A549 (cell line): ENCODE measurements around the gene LRRC37A3. TPM values are rescaled to one million over a fixed set of nuclear protein-coding genes. Genes with fewer than 3 reads are reported as not detected.
"Not testable (repeated sequence)": the region's sequence is repeated elsewhere in the genome, so short reads cannot be mapped to it uniquely, and the experiment has no call there.

Experiments used
- ATAC-seq, 2 experiments: fragments of 200-7000 bp in 1 of 2; fragments of >200 bp in 1 of 2; cut with Nextera tagmentation in 1 of 2; cut with Tn5 transposase in 1 of 2; 3 replicates each; pipeline versions ENCODE4 v1.8.0 to v1.9.1; 2018 to 2020; ENCODE audit warnings: mild to moderate bottlenecking in 1 of 2, moderate library complexity in 1 of 2
- CTCF ChIA-PET: fragments of 300-600 bp; sonication (Branson Sonifier 250); formaldehyde crosslinking; extraction: SDS; loops from one replicate; lab custom pipeline; 2021; ENCODE audit warnings: antibody characterized with exemption, inconsistent platforms; lab: Yijun Ruan, JAX
- POLR2A ChIA-PET: fragments of 350-600 bp; formaldehyde crosslinking; extraction: SDS; loops from one replicate; lab custom pipeline; 2021; ENCODE audit warnings: antibody characterized with exemption, inconsistent platforms; lab: Yijun Ruan, JAX
- DNase-seq, 2 experiments: peaks; one replicate each; pipeline versions ENCODE4 v3.0.0 to v3.0.0-alpha.2; 2011 to 2016; ENCODE audit warnings: low read depth in 1 of 2, low spot score in 1 of 2
- FAIRE-seq: peaks from 2 replicates; lab custom pipeline; 2011; peaks lifted over from hg19 to GRCh38; lab: Jason Lieb, UNC
- H3K27ac ChIP-seq, 2 experiments: fragments of >200 bp; sonication (Bioruptor Twin); formaldehyde crosslinking; 3 replicates each; pipeline ENCODE4 v1.5.1; 2016 to 2017
- H3K4me1 ChIP-seq: fragments of >200 bp; sonication (Bioruptor Twin); formaldehyde crosslinking; 3 replicates; pipeline ENCODE4 v1.6.1; 2016
- H3K4me2 ChIP-seq: fragments of >200 bp; sonication (Bioruptor Twin); formaldehyde crosslinking; 3 replicates; pipeline ENCODE4 v1.6.1; 2016
- H3K4me3 ChIP-seq: fragments of >200 bp; sonication (Bioruptor Twin); formaldehyde crosslinking; 3 replicates; pipeline ENCODE4 v1.5.1; 2016
- H3K9me3 ChIP-seq: fragments of >200 bp; sonication (Bioruptor Twin); formaldehyde crosslinking; 3 replicates; pipeline ENCODE4 v1.6.1; 2016
- FOSL2 ChIP-seq, 2 experiments: fragments of 450-650 bp in 1 of 2; fragments of >200 bp in 1 of 2; sonication (Bioruptor Twin) in 1 of 2; formaldehyde crosslinking; IDR thresholded peaks; 2 replicates each; pipeline versions ENCODE4 v1.5.0 to v1.6.1; 2016 to 2020; ENCODE audit warnings: mild to moderate bottlenecking in 1 of 2, moderate library complexity in 1 of 2
- RAD21 ChIP-seq, 2 experiments: fragments of >200 bp in 1 of 2; sonication (Bioruptor Twin) in 1 of 2; formaldehyde crosslinking in 1 of 2; IDR thresholded peaks in 1 of 2; conservative IDR thresholded peaks in 1 of 2; 2 replicates in 1 of 2; 3 replicates in 1 of 2; pipeline ENCODE4 v1.6.1; 2012 to 2018; ENCODE audit warnings: inconsistent platforms in 1 of 2
- SMC3 ChIP-seq: fragments of >200 bp; sonication (Bioruptor Twin); formaldehyde crosslinking; IDR thresholded peaks from 3 replicates; pipeline ENCODE4 v1.6.1; 2018; ENCODE audit warnings: inconsistent platforms
- WGBS: methylation state at CpG from one replicate; pipeline ENCODE4 v1.1.6; 2017; ENCODE audit errors: missing lambda C conversion rate; 5-methylcytosine and 5-hydroxymethylcytosine counted together
- polyA plus RNA-seq, 4 experiments: library from polyadenylated mRNA; depleted of rRNA in 3 of 4; stranded (reverse); fragments of >200 nt; fragmentation: RNase III in 1 of 4; extraction: RNeasy Plus Mini Kit Qiagen cat#74134 plus additional on column Dnase treatment in 1 of 4; gene quantifications; 2 replicates in 3 of 4; 3 replicates in 1 of 4; pipeline ENCODE4 v1.2.3, GENCODE V29; 2011 to 2017
- TF ChIP-seq, protein P1 (sequence below): fragments of >200 bp; sonication (Bioruptor Twin); formaldehyde crosslinking; IDR thresholded peaks from 3 replicates; pipeline ENCODE4 v1.5.1; 2016

The LRRC37A3 gene
- polyA plus RNA-seq, 2 of the 4 experiments (the other 2 are of a cell fraction), result 2.7 to 4.9 TPM

DNA sequence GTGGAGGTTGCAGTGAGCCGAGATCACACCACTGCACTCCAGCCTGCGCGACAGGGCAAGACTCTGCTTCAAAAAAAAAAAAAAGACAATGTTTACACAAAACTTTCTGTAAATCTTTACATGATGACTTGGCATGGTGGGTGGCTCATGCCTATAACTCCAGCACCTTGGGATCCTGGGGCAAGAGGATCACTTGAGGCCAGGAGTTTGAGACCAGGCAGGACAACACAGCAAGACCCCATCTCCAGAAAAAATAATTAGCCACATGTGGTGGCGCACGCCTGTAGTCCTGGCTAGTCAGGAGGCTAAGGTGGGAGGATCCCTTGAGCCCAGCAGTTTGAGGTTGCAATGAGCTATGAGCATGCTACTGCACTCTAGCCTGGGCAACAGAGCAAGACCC, 15.2 kb downstream of the LRRC37A3 start:
- DNase-seq (peak in 1 of 2 experiments; percentile 31), ATAC-seq (peak in 1 of 2 experiments; percentile 55; a peak in 3 of 6 replicates)
- CTCF ChIA-PET, H3K4me1 ChIP-seq, FAIRE-seq, H3K27ac ChIP-seq, H3K9me3 ChIP-seq, H3K4me3 ChIP-seq, POLR2A ChIA-PET, H3K4me2 ChIP-seq: not testable (repeated sequence)
- WGBS, result 94% methylated on average over 2 of the region's 5 CpGs

DNA sequence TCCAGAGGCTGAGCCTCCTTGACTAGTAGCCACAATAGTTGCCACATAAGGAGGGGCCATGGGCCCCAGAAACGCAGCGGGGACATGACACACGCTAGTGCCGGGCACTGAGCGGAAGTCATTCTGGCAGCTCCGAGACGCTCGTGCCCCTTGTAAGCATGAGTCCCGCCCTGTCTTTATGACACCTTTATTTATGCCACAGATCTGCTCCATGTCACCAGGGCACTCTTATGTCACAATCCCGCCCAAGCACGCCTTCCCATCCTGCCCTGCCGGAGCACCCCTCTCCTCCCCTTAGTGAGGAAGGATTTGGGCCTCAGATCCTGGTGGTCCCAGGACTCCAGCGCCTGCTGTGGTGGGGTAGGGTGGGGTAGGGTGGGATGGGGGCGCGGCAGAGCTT, 22.1 kb downstream of the LRRC37A3 start:
- 96% methylated on average over 13 of the region's 15 CpGs for WGBS
- FAIRE-seq, H3K27ac ChIP-seq, DNase-seq, H3K9me3 ChIP-seq, CTCF ChIA-PET, POLR2A ChIA-PET, H3K4me3 ChIP-seq, H3K4me2 ChIP-seq, H3K4me1 ChIP-seq, ATAC-seq: not testable (repeated sequence)

DNA sequence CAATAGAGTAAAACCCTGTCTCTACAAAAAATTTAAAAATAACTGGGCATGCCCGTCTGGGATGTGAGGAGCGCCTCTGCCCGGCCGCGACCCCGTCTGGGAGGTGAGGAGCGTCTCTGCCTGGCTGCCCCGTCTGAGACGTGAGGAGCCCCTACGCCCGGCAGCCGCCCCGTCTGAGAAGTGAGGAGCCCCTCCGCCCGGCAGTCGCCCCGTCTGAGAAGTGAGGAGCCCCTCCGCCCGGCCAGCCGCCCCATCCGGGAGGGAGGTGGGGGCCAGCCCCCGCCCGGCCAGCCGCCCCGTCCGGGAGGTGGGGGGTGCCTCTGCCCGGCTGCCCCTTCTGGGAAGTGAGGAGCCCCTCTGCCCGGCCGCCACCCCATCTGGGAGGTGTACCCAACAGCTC, 45.1 kb downstream of the LRRC37A3 start:
- FAIRE-seq, CTCF ChIA-PET, H3K27ac ChIP-seq, POLR2A ChIA-PET, H3K4me1 ChIP-seq, H3K4me2 ChIP-seq, ATAC-seq, H3K4me3 ChIP-seq, H3K9me3 ChIP-seq, DNase-seq: not testable (repeated sequence)
- 93% methylated on average over 15 of the region's 29 CpGs for WGBS

DNA sequence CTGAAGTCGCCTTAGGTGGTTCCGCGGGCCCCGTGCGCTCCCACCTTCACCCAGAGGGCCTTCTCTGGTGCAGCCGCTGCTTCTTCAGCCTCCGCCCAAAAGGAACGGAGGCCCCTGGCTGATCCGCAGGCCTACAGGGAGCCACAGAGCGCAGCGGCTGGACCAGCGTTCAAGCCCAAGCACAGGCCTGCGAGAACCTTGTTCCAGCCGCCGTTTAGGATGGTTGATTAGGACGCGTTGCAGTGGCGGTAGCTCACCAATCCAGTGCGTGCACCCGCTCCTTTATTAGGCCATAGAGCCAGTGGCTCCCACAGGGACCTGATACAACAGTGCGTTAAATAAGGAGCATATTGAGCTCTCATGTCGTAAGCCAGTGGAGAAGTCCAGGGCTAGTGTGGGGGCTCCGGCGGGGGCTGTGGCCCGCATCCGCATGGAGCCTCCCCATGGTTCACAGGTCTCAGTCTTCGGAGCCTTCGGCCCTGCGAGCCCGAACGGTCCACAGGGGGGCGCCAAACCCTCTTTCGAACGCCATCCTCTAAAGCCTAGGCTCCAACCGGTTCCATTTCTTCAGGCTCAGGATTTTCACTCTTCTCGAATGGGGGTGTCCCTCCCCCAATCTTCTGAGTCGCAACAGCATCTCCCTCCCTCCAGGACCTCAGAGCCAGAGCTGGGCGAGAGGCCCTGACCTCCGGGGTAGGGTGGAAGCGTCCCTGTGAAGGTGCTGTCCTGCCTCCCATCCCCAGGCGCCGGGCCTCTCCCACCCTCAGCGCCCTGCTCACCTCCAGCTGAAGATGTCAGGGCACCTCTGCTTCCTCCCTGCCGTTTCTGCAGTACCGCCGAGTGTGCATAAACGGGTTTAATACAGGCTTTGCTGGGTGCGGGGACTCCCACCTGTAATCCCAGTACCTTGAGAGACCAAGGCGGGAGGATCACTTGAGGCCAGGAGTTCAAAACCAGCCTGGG, 71.5 kb downstream of the LRRC37A3 start:
- CTCF ChIA-PET, result interaction anchor here (0.6 kb wide), 1 partner anchor 163 kb away, joined by 3 read pairs; no protein-coding TSS in a partner anchor
- 50% methylated on average over 43 of the region's 49 CpGs for WGBS
- ATAC-seq (peak; percentile 93 to 98), DNase-seq (peak; percentile 37 to 70)
- H3K27ac ChIP-seq, FAIRE-seq, H3K9me3 ChIP-seq, POLR2A ChIA-PET, H3K4me3 ChIP-seq, H3K4me1 ChIP-seq: not testable (repeated sequence)
- 0 out of 3 replicates have a peak overlapping the region, but pooled peaks have one; percentile 41 for H3K4me2 ChIP-seq
- TF ChIP-seq SMC3, result peak; percentile 74
- TF ChIP-seq, protein P1, sequence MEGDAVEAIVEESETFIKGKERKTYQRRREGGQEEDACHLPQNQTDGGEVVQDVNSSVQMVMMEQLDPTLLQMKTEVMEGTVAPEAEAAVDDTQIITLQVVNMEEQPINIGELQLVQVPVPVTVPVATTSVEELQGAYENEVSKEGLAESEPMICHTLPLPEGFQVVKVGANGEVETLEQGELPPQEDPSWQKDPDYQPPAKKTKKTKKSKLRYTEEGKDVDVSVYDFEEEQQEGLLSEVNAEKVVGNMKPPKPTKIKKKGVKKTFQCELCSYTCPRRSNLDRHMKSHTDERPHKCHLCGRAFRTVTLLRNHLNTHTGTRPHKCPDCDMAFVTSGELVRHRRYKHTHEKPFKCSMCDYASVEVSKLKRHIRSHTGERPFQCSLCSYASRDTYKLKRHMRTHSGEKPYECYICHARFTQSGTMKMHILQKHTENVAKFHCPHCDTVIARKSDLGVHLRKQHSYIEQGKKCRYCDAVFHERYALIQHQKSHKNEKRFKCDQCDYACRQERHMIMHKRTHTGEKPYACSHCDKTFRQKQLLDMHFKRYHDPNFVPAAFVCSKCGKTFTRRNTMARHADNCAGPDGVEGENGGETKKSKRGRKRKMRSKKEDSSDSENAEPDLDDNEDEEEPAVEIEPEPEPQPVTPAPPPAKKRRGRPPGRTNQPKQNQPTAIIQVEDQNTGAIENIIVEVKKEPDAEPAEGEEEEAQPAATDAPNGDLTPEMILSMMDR, result peak; percentile 67
- peak; percentile 69 to 71 for TF ChIP-seq RAD21 (conservative IDR thresholded peaks at IDR 0.05 in 1 of 2, IDR thresholded peaks at IDR 0.05 in 1 of 2)

DNA sequence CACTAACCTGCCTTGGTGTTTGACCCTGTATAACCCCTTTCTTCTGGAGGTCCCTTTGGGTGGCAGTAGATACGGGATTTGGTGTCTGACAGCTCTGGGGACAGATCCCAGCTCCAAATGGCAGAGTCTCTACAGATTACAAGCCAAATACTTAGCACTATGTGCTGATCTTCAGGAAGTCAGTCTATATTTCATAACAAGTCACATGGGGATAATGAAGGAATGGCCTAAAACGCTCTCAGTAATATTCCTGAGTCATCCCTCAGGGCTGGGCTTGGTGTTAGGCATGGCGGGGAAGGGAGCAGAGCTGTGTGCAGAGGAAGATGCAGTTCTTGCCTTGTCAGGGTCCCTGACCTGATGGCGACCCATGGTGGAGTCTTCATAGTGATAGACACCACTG, 72.4 kb downstream of the LRRC37A3 start:
- DNase-seq, result peak in 1 of 2 experiments; percentile 15
- H3K9me3 ChIP-seq, H3K4me2 ChIP-seq, FAIRE-seq, CTCF ChIA-PET, H3K27ac ChIP-seq, H3K4me1 ChIP-seq, H3K4me3 ChIP-seq, POLR2A ChIA-PET: not testable (repeated sequence)
- peak; percentile 61 to 62 for ATAC-seq
- 65% methylated on average over 3 of the region's 4 CpGs for WGBS

DNA sequence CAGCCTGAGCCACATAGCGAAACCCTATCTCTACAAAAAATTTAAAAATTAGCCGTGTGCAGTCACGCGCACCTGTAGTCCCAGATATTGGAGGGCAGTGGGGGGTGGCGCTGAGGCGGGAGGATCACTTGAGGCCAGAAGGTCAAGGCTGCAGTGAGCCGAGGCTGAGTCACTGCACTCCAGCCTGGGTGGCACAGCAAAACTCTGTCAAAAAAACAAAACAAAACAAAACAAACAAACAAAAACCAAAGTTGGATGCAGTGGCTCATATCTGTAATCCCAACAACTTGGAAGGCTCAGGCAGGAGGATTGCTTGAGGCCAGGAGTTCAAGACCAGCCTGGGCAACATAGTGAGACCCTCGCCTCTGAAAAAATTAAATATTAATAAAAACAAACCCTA, 75.4 kb downstream of the LRRC37A3 start:
- H3K4me2 ChIP-seq; H3K4me1 ChIP-seq; FAIRE-seq; H3K4me3 ChIP-seq; H3K27ac ChIP-seq; POLR2A ChIA-PET; CTCF ChIA-PET; ATAC-seq; H3K9me3 ChIP-seq; DNase-seq; TF ChIP-seq FOSL2 (IDR thresholded peaks at IDR 0.05): not testable (repeated sequence)
- 55% methylated on average over 8 of the region's 8 CpGs for WGBS
- peak; percentile 19; the same call in 1 of the 2 replicates for TF ChIP-seq FOSL2 (CRISPR knock-in tag; IDR thresholded peaks at IDR 0.05)

DNA sequence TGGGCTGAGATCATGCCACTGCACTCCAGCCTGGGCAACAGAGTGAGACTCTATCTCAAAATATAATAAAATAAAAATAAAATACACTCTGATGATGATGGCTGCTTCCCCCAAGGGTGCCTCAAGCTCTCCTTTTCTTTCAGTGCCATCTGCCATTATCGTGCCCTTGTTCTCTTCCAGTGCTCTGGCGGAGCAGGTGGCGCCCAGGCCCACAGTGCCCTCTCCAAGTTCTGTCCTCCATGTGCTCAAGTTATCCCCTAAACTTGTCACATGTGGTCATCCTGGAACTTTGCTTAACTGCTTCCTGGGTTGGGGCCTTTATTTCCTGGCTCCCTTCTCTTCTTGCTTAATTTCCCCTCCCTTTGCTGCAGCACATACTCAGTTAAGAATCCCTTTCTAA, 76.4 kb downstream of the LRRC37A3 start:
- H3K27ac ChIP-seq, ATAC-seq, FAIRE-seq, H3K4me1 ChIP-seq, H3K4me2 ChIP-seq, DNase-seq, H3K9me3 ChIP-seq, POLR2A ChIA-PET, H3K4me3 ChIP-seq: not testable (repeated sequence)
- CTCF ChIA-PET, result interaction anchor here (1.1 kb wide), 1 partner anchor 10 kb away, joined by 4 read pairs; no protein-coding TSS in a partner anchor
- WGBS, result 93% methylated on average over 3 of the region's 3 CpGs

DNA sequence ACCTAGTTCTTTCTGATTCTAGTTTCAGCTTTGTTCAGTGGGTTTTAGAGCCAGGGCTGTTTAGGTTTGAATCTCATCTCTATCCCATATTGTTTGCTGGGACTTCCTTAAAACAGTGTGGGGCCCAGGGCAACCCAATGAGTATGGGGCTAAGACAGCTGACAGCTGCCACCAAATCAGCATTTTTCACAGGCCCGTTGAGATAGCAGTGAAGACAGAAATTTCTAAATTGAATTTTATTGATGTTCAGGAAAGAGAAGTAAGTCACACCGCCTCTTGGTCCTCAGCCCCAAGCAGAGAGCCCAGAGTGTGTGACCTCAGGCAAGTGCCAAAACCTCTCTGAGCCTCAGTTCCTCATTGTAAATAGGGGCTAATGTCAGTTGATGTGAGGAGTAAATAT, 78.3 kb downstream of the LRRC37A3 start:
- CTCF ChIA-PET, H3K9me3 ChIP-seq, POLR2A ChIA-PET: not testable (repeated sequence)

DNA sequence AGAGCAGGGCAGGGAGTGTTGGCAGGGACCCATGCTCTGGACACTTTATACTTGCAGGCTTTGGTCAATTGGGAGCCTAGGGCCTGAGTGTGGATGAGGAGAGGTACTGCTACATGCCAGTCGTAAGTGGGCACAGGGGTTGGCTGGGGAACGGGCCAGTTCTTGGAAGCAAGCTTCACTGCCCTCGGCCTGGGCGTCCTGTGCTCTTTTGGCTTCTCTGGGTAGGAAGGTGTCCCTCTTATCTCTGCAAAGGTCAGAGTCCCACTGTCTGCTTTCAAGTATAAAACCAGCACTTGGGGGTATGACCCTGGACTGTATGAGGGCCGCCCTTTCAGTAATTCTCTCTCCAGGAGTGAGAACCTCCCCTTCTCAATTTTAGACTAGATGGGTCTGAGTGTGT, 80.8 kb downstream of the LRRC37A3 start:
- FAIRE-seq, H3K4me1 ChIP-seq, H3K9me3 ChIP-seq, H3K4me2 ChIP-seq, DNase-seq, CTCF ChIA-PET, H3K27ac ChIP-seq, H3K4me3 ChIP-seq, ATAC-seq: not testable (repeated sequence)
- POLR2A ChIA-PET, result interaction anchor here (0.7 kb wide), 1 partner anchor 121 kb away, joined by 3 read pairs; no protein-coding TSS in a partner anchor
- WGBS, result 86% methylated on average over 5 of the region's 5 CpGs

More for the DNA sequence above, 78.3 kb downstream of the LRRC37A3 start:
- WGBS, result 55% methylated on average over 2 of the region's 2 CpGs
- not testable (repeated sequence) for H3K4me3 ChIP-seq, H3K4me1 ChIP-seq, H3K4me2 ChIP-seq, H3K27ac ChIP-seq, FAIRE-seq, ATAC-seq, DNase-seq
